DMS153 treated with DMSO at 0.1 percent for 48 hours (cell line): ENCODE results near the gene ZNF391.
A peak's percentile ranks its signal among the peaks of the same experiment; 100 is the strongest.
"Not testable (repeated sequence)": the region's sequence is repeated elsewhere in the genome, so short reads cannot be mapped to it uniquely, and the experiment has no call there.

Source experiments
- DNase-seq: peaks from one replicate; lab custom pipeline; 2025; ENCODE audit not compliant: unreplicated experiment; lab: John Stamatoyannopoulos, UW

ZNF391 gene

DNA sequence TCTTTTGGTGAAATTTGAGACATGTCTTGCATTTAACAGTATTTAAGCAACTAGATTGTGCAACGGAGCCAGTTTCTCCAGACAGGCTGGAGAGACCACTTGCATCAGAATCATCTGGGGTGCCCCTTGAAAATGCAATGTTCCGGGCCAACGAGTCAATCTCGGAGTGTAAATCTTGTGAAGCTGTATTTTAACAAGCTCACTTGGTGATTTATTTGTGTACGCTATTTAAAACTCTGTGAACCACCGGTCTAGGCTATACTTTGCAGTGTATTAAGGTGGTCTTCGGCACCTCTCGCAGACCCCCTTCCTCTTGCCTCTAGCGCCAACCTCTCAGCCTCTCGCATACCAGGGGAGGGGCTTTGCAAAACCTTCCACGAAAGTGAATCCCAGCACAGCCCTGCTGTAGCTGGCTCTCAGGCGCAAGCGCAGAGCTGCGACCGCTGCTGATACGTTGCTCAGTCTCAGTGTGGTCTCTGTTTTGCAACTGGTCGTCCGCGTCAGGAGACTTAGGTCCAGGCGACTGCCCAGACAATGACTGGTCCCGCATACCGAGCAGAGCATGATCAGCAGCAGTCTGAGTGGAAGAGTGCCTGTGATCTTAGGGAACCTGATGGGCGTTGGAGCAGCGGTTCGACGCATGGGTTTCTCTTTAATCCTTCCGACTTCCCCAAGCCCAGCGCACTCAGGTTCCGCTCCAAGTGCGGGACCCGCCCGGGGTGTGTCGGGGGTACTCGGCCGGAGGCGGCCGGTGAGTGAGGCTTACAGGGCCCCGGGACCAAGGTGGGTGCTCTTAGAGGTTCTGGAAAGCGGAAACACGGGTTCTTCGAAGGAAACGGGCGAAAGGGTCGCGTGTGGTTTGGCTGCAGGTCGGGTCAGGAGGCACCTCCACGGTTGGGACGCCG, at the start of gene ZNF391:
TSS of gene ZNF391 (plus strand) at position 467 of the 905 bp plus-strand sequence. CDS start 11,612 bp downstream, outside the sequence.
- DNase-seq = peak; percentile 9

DNA sequence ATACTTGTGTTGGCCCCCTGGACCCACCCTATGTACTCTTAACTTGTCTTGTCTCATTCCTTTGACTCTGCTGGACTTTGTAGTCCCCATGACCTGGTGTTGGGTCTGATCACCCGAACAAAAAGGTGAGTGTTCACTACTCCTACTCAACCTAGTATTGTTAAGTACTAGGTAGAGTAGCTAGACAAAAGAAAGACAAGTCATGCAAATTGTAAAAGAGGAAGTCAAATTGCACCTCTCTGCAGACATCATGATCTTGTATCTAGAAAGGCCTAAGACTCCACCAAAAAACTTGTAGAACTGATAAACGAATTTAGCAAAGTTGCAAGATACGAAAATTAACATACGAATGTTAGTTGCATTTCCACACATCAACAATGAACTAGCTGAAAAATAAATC, 35.7 kb upstream of the ZNF391 start:
- no peak for DNase-seq

DNA sequence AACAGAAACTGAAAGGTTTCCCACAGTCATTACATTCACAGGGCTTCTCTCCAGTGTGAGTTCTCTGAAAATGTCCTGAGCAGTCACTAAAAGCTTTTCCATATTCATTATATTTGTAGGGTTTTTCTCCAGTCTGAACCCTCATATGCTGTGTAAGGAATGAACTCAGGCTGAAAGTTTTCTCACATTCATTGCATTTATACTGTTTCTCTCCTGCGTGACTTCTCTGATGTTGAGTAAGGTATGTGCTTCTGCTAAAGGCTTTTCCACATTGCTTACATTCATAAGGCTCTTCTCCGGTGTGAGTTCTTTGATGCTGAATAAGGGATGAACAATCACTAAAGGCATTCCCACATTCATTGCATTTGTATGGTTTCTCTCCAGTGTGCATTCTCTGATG, 29.8 kb upstream of the ZNF391 start:
- no peak for DNase-seq

DNA sequence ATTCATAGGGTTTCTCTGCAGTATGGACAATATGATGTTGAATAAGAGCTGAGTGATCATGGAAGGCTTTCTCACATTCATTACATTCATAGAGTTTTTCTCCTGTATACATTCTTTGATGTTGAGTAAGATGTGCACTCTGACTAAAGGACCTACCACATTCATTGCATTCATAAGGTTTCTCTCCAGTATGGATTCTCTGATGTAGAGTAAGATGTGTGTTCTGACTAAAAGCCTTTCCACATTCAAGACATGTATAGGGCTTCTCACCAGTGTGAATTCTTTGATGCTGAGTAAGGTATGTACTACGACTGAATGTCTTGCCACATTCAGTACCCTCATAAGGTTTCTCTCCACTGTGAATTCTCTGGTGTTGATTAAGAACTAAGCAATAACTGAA, 29.3 kb upstream of the ZNF391 start:
- DNase-seq = no peak

DNA sequence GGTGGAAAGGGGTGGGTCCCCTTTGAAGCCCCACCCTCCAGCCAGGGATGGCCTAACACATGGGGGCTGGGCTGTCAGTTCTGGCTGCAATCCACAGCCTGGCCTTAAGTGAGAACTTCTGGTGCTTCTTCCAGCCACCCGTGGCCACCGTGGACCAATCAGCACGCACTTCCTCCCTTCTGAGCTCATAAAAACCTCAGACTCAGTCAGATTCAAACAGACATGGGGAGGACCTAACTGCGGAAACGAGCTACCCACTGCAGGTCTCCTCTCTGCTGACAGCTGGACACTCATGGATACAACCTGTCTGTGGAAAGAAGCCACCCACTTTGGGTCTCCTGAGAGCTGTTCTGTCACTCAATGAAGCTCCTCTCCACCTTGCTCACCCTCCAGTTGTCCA, 20.4 kb upstream of the ZNF391 start:
- DNase-seq = no peak

DNA sequence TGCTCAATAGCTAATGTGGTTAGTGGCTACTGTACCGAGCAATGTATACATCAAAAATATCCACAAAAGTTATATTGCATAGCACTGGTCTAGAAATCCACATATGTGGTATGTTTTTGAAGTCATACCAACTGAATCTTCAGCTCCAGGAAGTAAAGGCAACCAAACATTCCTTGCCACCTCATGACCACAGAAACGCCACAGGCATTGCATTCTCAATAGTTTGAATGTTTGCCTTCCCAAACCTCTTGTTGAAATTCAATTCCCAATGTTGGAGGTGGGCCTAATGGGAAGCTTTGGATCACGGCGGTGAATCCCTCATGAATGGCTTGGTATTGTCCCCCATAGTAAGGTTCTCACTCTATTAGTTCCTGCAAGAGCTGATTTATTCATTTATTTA, 18.2 kb upstream of the ZNF391 start:
- no peak for DNase-seq

DNA sequence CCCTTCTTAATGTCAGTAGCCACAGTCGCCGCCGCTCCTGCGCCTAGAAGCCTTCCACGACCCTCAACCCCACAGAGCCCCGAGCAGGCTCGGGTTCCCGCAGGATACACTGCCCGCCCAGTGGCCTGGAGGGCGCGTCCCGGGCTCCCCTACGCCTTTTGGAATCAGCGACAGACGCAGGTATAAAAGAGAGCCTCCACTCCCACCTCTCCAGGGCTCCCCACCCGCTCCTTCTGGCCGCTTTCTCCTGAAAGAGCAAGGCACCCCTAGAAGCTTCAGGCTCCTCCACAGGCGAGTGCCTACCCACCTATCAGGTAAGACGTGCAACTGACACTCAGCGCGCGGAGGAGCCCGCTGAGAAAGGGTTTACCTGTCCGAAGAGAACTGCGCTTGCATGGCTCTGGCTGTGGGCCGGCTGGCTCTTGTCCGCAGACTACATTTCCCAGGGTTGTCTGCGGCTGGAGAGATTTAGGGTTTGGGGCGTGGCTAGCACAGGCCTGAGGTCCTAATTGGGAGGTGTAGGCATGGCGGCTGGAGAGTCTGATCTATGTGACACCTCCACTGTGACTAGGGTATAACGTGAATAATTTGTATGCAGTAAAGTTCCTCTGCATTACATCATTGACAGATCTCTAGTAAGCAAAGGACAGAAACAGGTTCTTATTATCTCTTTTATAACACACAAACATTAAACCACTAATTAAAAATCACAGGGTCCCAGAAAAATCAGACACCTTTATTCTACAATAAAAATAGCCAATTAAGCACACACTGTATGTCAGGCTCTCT, 13.5 kb upstream of the ZNF391 start:
- DNase-seq = peak; percentile 72

DNA sequence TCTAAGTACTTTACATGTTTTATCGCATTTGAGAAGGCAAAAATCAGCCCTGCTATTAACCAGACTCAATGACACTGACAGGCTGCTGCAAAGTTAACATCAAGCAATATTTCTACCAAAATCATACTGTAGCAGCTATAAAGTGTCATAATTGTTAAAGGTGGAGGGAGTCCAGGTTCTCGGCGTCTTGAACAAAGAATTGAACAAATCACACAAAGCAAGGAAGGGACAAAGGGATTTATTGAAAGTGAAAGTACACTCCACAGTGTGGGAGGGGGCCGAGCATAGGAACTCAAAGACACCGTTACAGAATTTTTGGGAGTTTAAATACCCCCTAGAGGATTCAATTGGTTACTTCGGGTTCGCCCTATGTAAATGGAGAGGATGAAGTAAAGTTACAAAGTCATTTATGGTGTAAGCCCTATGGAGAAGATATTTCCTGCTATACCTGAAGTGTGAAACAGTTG, 12.9 kb upstream of the ZNF391 start:
- no peak for DNase-seq

DNA sequence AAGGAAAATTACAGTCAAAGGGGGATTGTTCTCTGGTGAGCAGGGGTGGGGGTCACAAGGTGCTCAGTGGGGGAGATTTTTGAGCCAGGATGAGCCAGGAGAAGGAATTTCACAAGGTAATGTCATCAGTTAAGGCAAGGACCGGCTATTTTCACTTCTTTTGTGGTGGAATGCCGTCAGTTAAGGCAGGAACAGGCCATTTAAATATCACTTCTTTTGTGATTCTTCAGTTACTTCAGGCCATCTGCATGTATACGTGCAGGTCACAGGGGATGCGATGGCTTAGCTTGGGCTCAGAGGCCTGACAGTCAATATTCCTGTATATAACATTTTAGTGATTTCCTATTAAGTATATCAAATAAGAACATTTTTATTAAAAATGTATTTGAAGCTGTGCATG, 10.2 kb upstream of the ZNF391 start:
- DNase-seq = not testable (repeated sequence)

DNA sequence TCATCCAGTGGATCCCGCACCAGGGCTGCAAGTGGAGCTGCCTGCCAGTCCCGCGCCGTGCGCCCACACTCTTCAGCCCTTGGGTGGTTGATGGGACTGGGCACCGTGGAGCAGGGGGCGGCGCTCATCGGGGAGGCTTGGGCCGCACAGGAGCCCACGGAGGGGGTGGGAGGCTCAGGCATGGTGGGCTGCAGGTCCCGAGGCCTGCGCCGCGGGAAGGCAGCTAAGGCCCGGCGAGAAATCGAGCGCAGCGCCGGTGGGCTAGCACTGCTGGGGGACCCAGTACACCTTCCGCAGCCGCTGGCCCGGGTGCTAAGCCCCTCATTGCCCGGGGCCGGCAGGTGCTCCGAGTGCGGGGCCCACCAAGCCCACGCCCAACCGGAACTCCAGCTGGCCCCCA, 7.6 kb upstream of the ZNF391 start:
- DNase-seq = not testable (repeated sequence)

DNA sequence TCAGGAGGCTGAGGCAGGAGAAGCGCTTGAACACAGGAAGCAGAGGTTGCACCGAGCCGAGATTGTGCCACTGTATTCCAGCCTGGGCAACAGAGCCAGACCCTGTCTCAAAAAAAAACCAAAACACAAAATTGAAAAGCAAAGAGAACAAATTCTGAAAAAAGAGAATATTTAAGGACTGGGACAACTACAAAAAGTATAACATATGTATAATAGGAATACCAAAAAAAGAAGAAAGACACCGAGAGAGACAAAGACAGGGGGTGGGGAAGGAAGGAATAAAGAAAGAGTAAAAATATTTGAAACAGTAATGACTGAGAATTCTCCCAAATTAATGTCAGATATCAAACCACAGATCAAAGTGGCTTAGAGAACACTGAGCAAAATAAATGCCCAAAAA, 5.5 kb upstream of the ZNF391 start:
- DNase-seq = no peak

DNA sequence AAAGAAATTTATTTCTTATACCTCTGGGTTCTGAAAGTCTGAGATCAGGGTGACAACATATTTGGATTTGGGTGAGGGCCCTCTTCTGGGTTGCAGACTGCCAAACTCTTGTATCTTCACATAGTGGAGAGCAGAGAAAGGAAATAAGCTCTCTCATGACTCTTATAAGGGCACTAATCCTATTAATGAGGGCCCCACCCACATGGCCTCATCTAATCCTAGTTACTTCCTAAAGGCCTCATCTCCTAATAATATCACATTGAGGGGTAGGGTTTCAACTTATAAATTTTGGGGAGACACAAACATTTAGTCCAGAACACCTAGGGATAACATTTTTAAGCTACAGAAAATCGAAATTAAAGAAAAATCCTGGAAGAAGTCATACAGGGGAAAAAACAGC, 5.1 kb upstream of the ZNF391 start:
- DNase-seq = no peak

DNA sequence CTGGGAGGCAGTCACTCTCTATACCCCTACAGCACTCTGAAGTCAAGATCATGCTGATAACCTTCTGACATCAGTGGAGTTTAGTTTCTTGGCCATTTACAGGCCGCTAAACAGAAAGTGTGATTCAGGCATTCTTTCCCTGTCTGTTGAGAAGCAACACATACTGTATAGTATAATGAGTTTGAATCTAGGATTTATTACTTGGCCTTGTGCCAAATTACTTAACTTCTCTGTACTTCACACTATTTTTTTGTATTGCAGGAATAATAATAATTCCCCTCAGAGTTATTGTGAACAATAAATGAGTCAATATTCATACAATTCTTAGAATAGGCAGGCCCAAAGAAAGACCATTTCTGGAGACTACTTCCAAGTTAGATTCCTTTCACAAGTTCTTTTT, 4.1 kb downstream of the ZNF391 start:
- no peak for DNase-seq

DNA sequence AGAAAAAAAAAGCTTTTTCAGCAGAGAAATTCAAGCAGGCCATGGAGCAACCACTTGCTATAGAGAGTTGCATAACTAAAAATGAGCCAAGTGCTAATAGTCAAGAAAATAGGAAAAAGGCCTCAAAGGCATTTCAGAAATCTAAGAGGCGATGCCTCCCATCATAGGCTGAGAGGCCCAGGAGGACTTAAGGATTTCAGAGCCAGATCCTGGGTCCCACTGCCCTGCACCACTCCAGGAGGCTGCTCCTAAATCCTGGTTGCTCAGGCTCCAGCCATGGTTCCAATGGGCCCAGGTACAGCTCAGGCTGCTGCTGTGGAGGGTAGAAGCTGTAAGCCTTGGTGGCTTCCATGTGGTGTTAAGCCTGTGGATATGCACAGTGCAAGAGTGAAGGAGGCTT, 5.5 kb downstream of the ZNF391 start:
- DNase-seq = no peak

DNA sequence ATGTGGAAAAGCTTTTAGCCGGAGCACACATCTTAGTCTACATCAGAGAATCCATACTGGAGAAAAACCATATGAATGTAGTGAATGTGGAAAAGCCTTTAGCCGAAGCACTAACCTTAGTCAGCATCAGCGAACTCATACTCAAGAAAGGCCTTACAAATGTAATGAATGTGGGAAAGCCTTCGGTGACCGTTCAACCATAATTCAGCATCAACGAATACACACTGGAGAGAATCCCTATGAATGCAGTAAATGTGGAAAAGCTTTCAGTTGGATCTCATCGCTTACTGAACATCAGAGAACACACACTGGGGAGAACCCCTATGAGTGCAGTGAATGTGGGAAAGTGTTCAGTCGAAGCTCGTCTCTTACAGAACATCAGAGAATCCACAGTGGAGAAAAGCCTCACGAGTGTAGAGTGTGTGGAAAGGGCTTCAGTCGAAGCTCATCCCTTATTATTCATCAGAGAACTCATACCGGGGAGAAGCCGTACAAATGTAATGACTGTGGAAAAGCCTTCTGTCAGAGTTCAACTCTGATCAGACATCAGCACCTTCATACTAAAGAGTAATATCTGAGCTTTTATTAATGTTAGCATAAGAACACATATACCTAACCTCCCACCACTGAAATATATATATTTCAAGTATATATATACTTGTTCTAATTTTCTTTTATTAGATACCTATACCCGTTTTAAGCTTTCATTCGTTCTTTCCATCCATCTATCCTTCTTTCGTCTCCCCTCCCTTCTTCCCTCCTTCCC, 12.5 kb downstream of the ZNF391 start:
- DNase-seq = no peak

DNA sequence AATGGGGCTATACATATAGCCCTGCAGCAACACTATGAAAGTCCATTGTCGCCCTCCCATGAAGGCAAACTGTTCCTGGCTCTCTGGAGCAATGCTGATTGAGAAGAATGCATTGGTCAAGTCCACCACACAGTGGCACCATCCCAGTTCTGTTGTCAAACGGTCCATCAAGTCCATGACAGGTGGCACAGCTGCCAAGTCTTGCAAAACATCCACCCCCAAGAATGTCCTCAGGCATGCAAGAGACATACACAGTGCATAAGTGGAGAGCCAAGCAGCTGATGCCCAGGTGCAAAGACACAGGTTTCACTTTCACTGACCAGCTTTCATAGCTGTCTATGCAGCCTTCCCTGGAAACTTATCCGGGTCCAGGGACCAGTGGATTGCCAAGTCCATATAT, 17.5 kb downstream of the ZNF391 start:
- DNase-seq = no peak

DNA sequence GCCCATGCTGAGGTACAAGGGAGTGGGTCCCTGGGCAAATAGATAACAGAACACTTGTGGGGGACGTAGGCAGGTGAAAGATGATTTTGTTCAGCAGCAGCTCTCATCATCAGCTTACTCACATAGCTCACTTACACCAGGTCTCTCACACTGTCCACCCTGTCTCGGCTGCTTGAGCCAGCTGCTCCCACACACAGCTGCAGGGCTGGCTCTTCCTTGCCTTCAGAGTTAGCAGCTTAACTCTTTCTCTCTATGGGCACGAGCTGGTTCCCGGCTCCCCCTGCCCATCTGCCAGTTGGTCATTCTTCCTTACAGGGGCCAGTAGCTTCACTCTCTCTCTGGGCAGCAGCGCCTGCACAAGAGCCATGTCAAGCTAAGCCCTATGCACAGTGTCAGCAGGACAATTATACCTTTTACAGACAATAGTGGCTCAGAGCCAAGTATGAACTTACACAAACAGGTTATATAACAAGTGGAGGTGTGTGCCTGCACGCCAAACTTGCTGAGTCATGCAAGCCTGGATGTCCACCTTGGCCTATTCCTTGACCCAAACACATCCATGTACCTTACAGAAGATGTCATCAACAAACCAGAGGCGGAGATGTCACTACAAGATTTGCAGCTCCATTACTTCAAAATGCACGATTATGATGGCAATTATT, 18.7 kb downstream of the ZNF391 start:
- DNase-seq = no peak

DNA sequence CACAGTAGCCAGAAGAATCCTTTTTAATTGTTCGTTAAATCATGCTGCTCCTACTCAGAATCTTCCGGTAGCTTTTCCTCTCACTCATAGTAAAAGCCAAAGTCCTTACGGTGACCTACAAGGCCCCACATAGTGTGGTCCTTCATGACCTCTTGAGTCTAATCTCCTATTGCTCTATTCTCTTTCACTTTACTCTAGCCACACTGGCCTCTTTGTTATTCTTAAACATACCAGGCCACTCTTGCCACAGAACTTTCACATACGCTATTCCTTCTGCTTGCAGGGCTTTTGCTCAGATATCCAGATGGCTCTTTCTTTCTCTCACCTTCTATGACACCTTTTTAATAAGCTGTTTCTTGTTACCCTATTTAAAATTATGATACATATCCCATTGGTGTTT, 25.7 kb downstream of the ZNF391 start:
- DNase-seq = no peak

DNA sequence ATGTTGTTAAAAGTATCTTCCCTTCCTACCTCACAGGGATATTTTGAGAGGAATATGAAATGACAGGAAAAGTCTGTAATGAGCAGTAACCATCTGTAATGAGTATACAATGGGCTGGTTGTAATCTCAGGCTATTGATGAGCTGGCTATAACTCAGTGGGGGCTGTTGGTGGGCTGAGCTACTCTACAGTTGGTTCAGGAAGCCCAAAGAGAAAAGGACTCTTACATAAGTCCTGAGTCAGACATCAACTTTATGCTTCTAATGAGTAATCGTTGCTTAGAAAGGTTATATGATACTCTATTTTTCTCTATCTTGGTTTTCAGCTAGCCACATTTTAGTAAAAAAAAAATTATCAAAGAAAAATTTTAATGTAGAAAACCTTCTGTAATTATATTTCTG, 26.4 kb downstream of the ZNF391 start:
- DNase-seq = no peak

DNA sequence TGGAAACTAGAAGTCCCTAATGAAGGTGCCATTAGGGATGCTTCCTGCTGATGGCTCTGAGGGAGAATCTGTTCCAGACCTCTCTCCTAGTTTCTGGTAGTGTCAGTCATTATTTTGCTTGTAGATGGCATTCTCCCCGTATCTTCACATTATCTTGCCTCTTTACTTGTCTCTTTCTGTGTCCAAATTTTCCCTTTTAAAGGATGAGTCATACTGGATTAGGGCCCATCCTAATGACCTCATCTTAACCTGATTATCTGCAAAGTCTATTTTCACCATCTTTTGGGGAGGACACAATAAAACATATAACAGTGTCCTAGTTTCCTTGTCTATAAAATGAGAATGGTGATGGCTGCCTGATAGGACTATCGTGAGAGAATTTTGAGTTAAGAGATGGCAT, 27.3 kb downstream of the ZNF391 start:
- DNase-seq = no peak

DNA sequence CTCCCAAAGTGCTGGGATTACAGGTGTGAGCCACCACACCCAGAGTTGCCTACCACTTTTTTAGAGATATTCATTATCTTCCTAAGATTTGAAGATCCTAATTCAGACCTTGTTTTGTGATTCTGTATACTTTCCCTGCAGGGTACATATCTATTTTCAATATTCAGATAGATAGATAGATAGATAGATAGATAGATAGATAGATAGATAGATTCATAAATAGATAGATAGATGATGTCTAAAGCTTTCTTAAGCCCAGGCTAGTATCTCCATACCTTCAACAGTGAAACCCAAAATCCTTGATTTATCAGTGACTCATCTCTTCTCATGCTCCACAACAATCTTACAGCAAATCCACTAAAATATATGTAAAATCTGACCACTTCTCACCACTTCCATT, 30.8 kb downstream of the ZNF391 start:
- DNase-seq = no peak
